WTC11 (cell line): ENCODE results near the gene STT3A. TPM values are rescaled to one million over a fixed set of nuclear protein-coding genes. Genes with fewer than 3 reads are reported as not detected.

Experiments
- ARID4B ChIP-seq: sonication (generic); formaldehyde crosslinking; IDR thresholded peaks from 2 replicates; pipeline ENCODE4 v1.8.0; 2023; ENCODE audit warnings: missing genetic modification reagents, mild to moderate bottlenecking, borderline replicate concordance
- ATF1 ChIP-seq: sonication (generic); formaldehyde crosslinking; IDR thresholded peaks from 2 replicates; pipeline ENCODE4 v1.8.1; 2023; ENCODE audit warnings: mild to moderate bottlenecking, moderate library complexity, missing genetic modification reagents
- CDX4 ChIP-seq: fragments of 250-450 bp; sonication (Bioruptor Pico); IDR thresholded peaks from 2 replicates; pipeline ENCODE4 v1.9.0; 2021; ENCODE audit warnings: moderate library complexity, mild to moderate bottlenecking, inconsistent platforms, borderline replicate concordance
- CREB1 ChIP-seq: sonication (generic); formaldehyde crosslinking; IDR thresholded peaks from 2 replicates; pipeline ENCODE4 v1.8.0; 2023; ENCODE audit warnings: mild to moderate bottlenecking, missing genetic modification reagents
- CTCF ChIP-seq: fragments of 200-600 bp; IDR thresholded peaks from 2 replicates; pipeline ENCODE4 v1.8.0; 2022; ENCODE audit warnings: antibody characterized with exemption
- E2F1 ChIP-seq: sonication (generic); formaldehyde crosslinking; IDR thresholded peaks from 2 replicates; pipeline ENCODE4 v1.8.0; 2022; ENCODE audit warnings: mild to moderate bottlenecking, missing genetic modification reagents
- FOXP1 ChIP-seq: sonication (generic); formaldehyde crosslinking; IDR thresholded peaks from 2 replicates; pipeline ENCODE4 v1.8.0; 2022; ENCODE audit warnings: missing genetic modification reagents, mild to moderate bottlenecking, moderate library complexity, borderline replicate concordance
- FOXP4 ChIP-seq: sonication (generic); formaldehyde crosslinking; IDR thresholded peaks from 2 replicates; pipeline ENCODE4 v1.8.0; 2022; ENCODE audit warnings: mild to moderate bottlenecking, missing genetic modification reagents
- HMGA2 ChIP-seq: fragments of 250-450 bp; sonication (Bioruptor Pico); IDR thresholded peaks from 2 replicates; pipeline ENCODE4 v1.4.0; 2021; ENCODE audit warnings: mild to moderate bottlenecking, moderate library complexity
- HMGXB4 ChIP-seq: sonication (generic); formaldehyde crosslinking; IDR thresholded peaks from 2 replicates; pipeline ENCODE4 v1.8.1; 2023; ENCODE audit warnings: mild to moderate bottlenecking, moderate library complexity, missing genetic modification reagents
- NR1H2 ChIP-seq: sonication (generic); formaldehyde crosslinking; IDR thresholded peaks from 2 replicates; pipeline ENCODE4 v1.9.0; 2021; ENCODE audit warnings: mild to moderate bottlenecking, moderate library complexity, missing genetic modification reagents
- RELA ChIP-seq: sonication (generic); formaldehyde crosslinking; IDR thresholded peaks from 2 replicates; pipeline ENCODE4 v1.8.1; 2022; ENCODE audit warnings: missing genetic modification reagents, mild to moderate bottlenecking, borderline replicate concordance
- SMAD3 ChIP-seq: sonication (generic); formaldehyde crosslinking; IDR thresholded peaks from 2 replicates; pipeline ENCODE4 v1.8.0; 2022; ENCODE audit warnings: missing genetic modification reagents, mild to moderate bottlenecking, borderline replicate concordance
- TCF7 ChIP-seq: sonication (generic); formaldehyde crosslinking; IDR thresholded peaks from 2 replicates; pipeline ENCODE4 v1.8.0; 2022; ENCODE audit warnings: mild to moderate bottlenecking, low read depth, missing genetic modification reagents, moderate library complexity
- ZBTB43 ChIP-seq: sonication (generic); formaldehyde crosslinking; IDR thresholded peaks from 2 replicates; pipeline ENCODE4 v1.8.1; 2023; ENCODE audit warnings: mild to moderate bottlenecking, missing genetic modification reagents
- ZMAT4 ChIP-seq: fragments of 250-450 bp; sonication (Bioruptor Pico); IDR thresholded peaks from 2 replicates; pipeline ENCODE4 v1.9.0; 2021; ENCODE audit warnings: mild to moderate bottlenecking
- ZNF232 ChIP-seq: sonication (generic); formaldehyde crosslinking; IDR thresholded peaks from 2 replicates; pipeline ENCODE4 v1.8.0; 2022; ENCODE audit warnings: mild to moderate bottlenecking, missing genetic modification reagents
- ZNF263 ChIP-seq: sonication (generic); formaldehyde crosslinking; IDR thresholded peaks from 2 replicates; pipeline ENCODE4 v1.8.1; 2022; ENCODE audit warnings: low read depth, mild to moderate bottlenecking, moderate library complexity, missing genetic modification reagents
- ZNF423 ChIP-seq: fragments of 250-450 bp; sonication (Bioruptor Pico); IDR thresholded peaks from 2 replicates; pipeline ENCODE4 v2.1.2; 2022; ENCODE audit warnings: mild to moderate bottlenecking, moderate library complexity
- ZNF425 ChIP-seq: fragments of 250-450 bp; sonication (Bioruptor Pico); conservative IDR thresholded peaks from 2 replicates; pipeline ENCODE4 v1.9.0; 2021; ENCODE audit warnings: mild to moderate bottlenecking
- ZNF671 ChIP-seq: fragments of 250-450 bp; sonication (Bioruptor Pico); IDR thresholded peaks from 2 replicates; pipeline ENCODE4 v1.8.0; 2021; ENCODE audit warnings: mild to moderate bottlenecking
- total RNA-seq: library from RNA; stranded (reverse); gene quantifications from 3 replicates; pipeline ENCODE4 v1.2.3, GENCODE V29; 2021

Gene STT3A
- total RNA-seq, 1 experiment from 2014 or later = 144 TPM

GRCh38 chr11:125625630-125626287 lies 33.1 kb downstream of the STT3A start (continued):
- TF ChIP-seq ATF1 (CRISPR knock-in tag) (peak; percentile 94; the same call in 1 of the 2 replicates), CDX4 (CRISPR knock-in tag) (no peak), NR1H2 (no peak), FOXP1 (CRISPR knock-in tag) (peak; percentile 98), ARID4B (CRISPR knock-in tag) (peak; percentile 95), E2F1 (0 out of 2 replicates have a peak, but pooled peaks have one; percentile 70), ZMAT4 (CRISPR knock-in tag) (peak; percentile 40; the same call in 1 of the 2 replicates), HMGXB4 (CRISPR knock-in tag) (peak; percentile 96), ZNF232 (CRISPR knock-in tag) (peak; percentile 85; the same call in 1 of the 2 replicates), ZNF671 (peak; percentile 55; the same call in 1 of the 2 replicates), TCF7 (CRISPR knock-in tag) (peak; percentile 80; the same call in 1 of the 2 replicates), ZNF423 (CRISPR knock-in tag) (no peak), ZNF425 (CRISPR knock-in tag) (peak; percentile 81), ZBTB43 (CRISPR knock-in tag) (peak; percentile 94), CTCF (no peak), CREB1 (CRISPR knock-in tag) (peak; percentile 80), HMGA2 (CRISPR knock-in tag) (no peak; the same call in 1 of the 2 replicates), RELA (CRISPR knock-in tag) (no peak), FOXP4 (CRISPR knock-in tag) (peak; percentile 78; the same call in 1 of the 2 replicates), ZNF263 (CRISPR knock-in tag) (no peak; the same call in 1 of the 2 replicates), SMAD3 (CRISPR knock-in tag) (0 out of 2 replicates have a peak, but pooled peaks have one; percentile 88)
